Lower leg skin (tissue), 4 donors: ENCODE results near the gene FOXD4L6. TPM values are rescaled to one million over a fixed set of nuclear protein-coding genes. Genes with fewer than 3 reads are reported as not detected.
"Not testable (repeated sequence)": the region's sequence is repeated elsewhere in the genome, so short reads cannot be mapped to it uniquely, and the experiment has no call there.

Source experiments
- DNase-seq, 2 donors: peaks; one replicate each; pipeline ENCODE4 v3.0.0-alpha.2; 2019; ENCODE audit warnings: low spot score in 2 of 2
- H3K4me3 ChIP-seq: fragments of 200-600 bp; sonication (generic); 2 replicates; pipeline ENCODE4 v1.5.1; 2017; ENCODE audit warnings: mild to moderate bottlenecking, low read depth; ENCODE audit not compliant: poor library complexity, severe bottlenecking
- WGBS, 2 donors: methylation state at CpG; one replicate each; pipeline ENCODE4 v1.1.5; 2018; 5-methylcytosine and 5-hydroxymethylcytosine counted together
- intact Hi-C: fragments of 100-400 bp; cut with DNase I; formaldehyde crosslinking; loops from one replicate; pipeline ENCODE4 v1.15.0; 2023; ENCODE audit warnings: low total_unique reads
- total RNA-seq, 4 donors: library from RNA; depleted of rRNA; stranded (reverse); fragments of >200 nt; gene quantifications; one replicate each; pipeline ENCODE4 v1.1.0, GENCODE V29; 2016

The FOXD4L6 gene
- not detected for total RNA-seq

DNA sequence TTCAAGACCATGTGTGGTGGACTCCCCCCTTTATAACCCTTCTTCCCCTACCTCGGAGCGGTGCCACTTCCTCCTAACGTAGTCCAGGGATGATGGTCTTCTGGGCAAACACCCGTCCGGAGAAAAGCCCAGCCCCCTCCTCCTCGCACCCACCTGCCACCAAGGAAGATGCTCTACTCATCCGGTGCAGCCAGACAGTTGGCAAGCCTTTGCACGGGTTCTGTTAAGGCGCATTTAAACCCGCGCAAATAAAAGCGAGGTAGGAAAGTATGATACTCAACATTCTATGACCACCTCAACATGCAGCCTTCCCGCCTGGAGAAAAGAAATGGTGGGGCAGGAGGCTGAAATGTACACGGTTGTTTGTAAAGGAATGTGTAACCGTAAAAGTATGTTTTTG is at the start of gene FOXD4L6:
Gene FOXD4L6, minus strand, starts transcription at position 101 of the 400 bp plus-strand sequence. CDS start 298 bp downstream, outside the sequence.
- intact Hi-C loops, H3K4me3 ChIP-seq: not testable (repeated sequence)
- no CpG with 5 or more reads among the region's 15 CpGs for WGBS, 2 donors

GRCh38 chr9:41174994-41175393 is 46.5 kb upstream of the FOXD4L6 start:
- DNase-seq, intact Hi-C loops: not testable (repeated sequence)
- WGBS, 2 donors = 84 to 92% methylated on average over 2 to 3 of the region's 4 CpGs

More for the DNA sequence above, at the start of gene FOXD4L6:
- not testable (repeated sequence) for DNase-seq

GRCh38 chr9:41150116-41150515 is 21.6 kb upstream of the FOXD4L6 start:
- DNase-seq, intact Hi-C loops, H3K4me3 ChIP-seq: not testable (repeated sequence)
- WGBS, 2 donors = no CpG with 5 or more reads among the region's 18 CpGs

More at GRCh38 chr9:41174994-41175393, 46.5 kb upstream of the FOXD4L6 start:
- not testable (repeated sequence) for H3K4me3 ChIP-seq

DNA sequence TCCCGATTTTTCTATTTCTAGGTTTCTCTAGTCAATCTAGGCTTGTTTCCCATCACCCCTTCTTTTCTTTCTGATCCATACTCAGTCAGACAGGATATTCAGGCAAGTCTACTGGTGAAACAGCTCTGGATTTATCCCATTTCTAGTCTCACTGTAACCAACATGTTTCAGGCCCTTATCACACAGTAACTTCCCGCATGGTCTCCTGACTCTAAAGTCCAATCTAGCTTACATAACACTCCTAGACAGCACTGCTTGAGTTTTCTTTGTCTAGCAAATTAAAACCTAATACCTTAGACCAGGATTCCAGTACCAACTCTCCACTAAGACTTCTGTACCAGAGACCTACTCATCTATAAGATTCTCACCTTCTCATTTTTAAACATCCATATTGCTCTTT is 13.4 kb upstream of the FOXD4L6 start:
- intact Hi-C loops, DNase-seq, H3K4me3 ChIP-seq: not testable (repeated sequence)
- WGBS, 2 donors = 89 to 97% methylated on average over 2 of the region's 2 CpGs

DNA sequence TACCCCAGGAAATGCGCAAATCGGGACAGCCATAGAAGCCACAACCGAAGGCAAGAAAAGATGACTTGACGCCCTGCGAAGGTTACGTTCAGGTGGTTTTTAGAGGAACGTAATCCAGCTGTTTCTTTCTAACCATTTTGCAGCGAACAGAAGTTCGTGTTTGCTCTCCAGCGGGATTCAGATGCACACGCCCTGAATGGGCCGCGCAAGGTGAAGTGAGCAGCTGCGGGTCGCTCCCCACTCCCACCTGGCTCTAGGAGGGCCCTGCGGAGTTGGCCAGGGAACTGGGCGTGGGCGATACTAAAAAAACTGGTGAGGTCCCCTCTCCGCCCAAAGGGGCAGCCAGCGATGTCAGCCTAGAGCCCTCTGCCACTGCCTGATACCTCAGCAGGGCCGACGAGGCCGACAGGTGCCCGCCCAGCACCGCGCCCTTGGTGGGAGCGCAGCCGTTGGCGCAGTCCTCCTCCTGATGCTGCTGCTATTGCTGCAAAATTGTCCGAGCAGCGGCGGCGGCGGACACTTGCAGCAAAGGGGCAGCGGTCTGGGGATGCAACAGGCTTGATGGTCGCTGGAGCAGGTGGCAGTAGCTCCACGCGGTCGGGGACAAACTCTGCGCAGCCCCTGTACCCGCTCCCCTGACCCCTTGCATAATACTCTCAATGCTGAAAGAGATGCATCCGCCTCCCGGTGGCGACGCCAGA is 1.6 kb downstream of the FOXD4L6 start:
- intact Hi-C loops, H3K4me3 ChIP-seq, DNase-seq: not testable (repeated sequence)
- WGBS, 2 donors = 0% methylated on average over 1 of the region's 45 CpGs; no CpG with 5 or more reads in 1 of the 2 donors

DNA sequence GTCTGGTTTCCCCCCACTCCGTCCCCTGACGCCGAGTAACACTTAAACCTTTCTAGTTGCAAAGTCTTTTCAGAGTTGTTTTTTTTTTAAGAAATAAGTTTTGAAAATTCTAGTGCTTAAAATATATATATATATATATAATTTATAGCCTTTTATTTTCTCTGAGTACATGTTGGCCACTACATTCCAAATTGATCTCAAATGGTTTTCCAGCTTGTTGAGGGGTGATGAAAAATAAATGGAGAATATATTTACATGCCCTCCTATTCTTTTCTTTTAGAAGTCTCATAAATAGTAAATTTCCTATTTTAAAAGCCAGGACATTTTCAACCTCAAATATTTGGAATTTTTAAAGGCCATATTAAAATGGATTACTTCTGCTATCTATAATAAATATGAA is 2.5 kb downstream of the FOXD4L6 start:
- intact Hi-C loops = not testable (repeated sequence)

DNA sequence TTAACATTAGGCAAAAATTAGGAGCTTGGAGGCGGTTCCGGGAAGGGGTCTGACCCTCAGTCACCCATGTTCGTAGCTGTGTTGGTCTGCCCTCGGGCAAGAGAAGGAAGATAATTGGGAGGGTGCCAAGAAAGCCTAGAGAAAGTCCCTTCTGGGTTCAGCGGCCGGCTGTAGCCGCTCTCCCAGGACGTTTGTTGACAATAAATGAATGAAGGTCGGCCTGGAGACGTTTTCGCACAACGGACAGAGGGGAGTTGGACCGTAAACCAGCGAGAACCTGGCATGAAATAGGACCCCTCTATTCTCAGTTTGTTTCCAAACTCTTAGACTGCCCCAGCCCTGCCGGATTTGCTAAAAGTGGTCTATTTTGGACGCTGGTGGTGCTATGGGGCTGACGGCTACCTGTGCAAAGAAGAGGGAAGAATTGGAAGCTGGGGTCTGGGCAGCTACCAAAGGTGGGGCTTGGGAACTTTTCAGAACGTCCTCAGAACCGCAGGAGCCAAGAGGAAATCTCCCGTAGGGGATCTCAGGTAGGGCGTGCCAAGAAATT is 3.3 kb downstream of the FOXD4L6 start:
- DNase-seq, intact Hi-C loops: not testable (repeated sequence)
- WGBS, 2 donors = no CpG with 5 or more reads among the region's 21 CpGs

More for the DNA sequence above, 2.5 kb downstream of the FOXD4L6 start:
- 12 to 13% methylated on average over 3 of the region's 3 CpGs for WGBS, 2 donors
- H3K4me3 ChIP-seq, DNase-seq: not testable (repeated sequence)

DNA sequence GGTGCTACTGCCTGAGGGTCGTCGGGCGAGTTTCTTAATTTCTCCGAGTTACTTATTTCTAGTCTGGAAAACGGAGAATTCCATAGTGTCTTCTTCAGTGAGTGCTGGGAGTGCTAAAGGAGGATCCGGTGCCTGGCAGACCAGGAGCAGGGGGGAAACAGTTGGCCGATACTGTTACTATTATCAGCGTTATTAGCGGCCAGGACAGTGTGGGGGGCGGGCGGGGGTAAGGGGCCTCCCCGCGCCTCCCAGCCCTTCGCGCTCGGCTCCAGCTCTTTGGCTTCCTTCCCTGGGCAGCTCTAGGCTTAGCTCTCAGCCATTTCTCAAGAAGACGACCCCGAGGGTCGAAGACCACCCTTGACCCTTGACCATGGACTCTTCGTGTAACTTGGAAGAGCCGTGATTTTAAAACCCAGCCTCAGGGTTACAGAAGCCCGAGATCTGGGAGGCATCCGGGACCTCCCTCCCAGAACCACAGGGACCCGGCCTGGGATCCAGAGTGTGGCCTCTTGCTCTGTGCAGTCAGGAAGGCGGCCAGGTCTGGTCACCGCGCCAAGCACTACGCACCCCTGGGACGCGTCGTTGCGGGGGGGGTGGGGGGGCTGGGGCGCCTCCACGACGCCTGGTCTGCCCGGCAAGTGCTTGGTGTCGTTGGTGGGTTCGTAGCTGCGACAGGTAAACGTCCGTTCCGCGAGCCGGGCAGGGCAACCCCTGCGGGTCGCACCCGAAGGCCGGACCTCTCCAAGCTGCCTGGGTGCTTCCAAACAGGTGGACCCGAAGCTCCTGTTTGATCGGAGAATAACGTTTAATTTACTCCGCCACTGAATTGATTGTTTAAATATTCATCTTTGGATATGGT is 4.0 kb downstream of the FOXD4L6 start:
- intact Hi-C loops, H3K4me3 ChIP-seq: not testable (repeated sequence)
- 19 to 32% methylated on average over 10 to 23 of the region's 52 CpGs for WGBS, 2 donors
- peak in 1 of 2 donors; percentile 64 for DNase-seq

More for the DNA sequence above, 3.3 kb downstream of the FOXD4L6 start:
- H3K4me3 ChIP-seq = not testable (repeated sequence)

- 0% methylated on average over 6 of the region's 33 CpGs; no CpG with 5 or more reads in 1 of the 2 donors for WGBS, 2 donors
- intact Hi-C loops, DNase-seq, H3K4me3 ChIP-seq: not testable (repeated sequence)
Measured at GRCh38 chr9:41123812-41124211, 4.7 kb downstream of the FOXD4L6 start.

- H3K4me3 ChIP-seq, intact Hi-C loops, DNase-seq: not testable (repeated sequence)
- WGBS, 2 donors = 4% methylated on average over 9 of the region's 32 CpGs; no CpG with 5 or more reads in 1 of the 2 donors
Measured at GRCh38 chr9:41123396-41123795, 5.1 kb downstream of the FOXD4L6 start.

DNA sequence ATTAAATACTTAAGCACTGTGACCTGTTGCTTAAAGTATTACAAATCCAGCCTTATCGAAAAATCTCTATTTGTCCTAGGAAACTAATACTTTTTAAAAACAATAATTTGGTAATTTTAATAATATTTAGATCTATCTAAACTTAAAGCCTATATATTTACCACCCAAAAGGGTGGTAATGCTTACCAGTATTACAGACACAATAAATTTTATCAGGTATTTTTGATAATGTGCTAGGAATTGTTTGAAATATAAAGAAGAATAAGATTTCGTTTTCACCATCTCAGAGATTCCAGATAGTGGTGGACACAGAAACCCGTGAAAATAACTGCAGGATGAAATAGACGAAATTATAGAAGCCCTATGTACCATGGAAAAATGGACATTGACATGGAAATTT is 7.8 kb downstream of the FOXD4L6 start:
- WGBS, 2 donors = 34 to 49% methylated on average over 4 of the region's 4 CpGs
- DNase-seq, H3K4me3 ChIP-seq, intact Hi-C loops: not testable (repeated sequence)

- intact Hi-C loops, DNase-seq, H3K4me3 ChIP-seq: not testable (repeated sequence)
- no CpG with 5 or more reads among the region's 5 CpGs for WGBS, 2 donors
Measured at GRCh38 chr9:41119719-41120118, 8.8 kb downstream of the FOXD4L6 start.

DNA sequence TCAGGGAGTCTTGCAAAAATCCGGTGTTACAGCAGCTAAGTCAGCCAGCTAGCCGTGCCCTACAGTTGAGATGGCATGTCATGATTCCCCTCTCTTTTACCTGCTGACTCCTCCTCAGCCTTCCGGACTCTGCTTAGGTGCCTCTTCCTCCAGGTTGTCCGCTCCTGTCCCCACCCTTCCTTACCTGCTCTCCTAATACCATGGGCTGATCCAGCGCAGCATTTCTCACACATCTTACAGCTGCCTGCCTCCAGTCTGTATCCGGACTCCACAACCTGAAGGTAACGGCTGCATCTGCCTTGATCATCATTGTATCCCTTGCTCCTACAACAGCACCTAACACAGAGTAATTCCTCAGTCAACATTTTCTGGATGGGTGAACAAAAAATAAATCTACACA is 9.2 kb downstream of the FOXD4L6 start:
- intact Hi-C loops, H3K4me3 ChIP-seq: not testable (repeated sequence)
- WGBS, 2 donors = 30 to 38% methylated on average over 7 of the region's 7 CpGs
- DNase-seq = peak in 1 of 2 donors; percentile 78

DNA sequence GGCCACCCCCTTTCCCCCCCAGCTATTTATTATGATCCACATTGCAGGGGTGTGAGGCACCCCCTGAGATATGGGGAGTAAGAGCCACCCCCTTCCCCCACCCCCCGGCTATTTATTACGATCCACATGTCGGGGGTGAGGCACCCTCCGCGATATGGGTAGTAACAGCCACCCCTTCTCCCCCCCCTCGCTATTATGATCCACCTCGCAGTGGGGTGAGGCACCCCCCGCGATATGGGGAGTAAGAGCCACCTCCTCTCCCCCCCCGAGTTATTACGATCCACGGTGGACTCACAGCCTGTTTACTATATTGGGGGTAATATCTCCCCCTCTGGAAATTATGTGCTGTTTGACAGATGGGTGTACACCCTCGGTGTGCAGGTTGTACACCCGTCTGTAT is 15.1 kb downstream of the FOXD4L6 start:
- DNase-seq, intact Hi-C loops, H3K4me3 ChIP-seq: not testable (repeated sequence)
- WGBS, 2 donors = 33 to 45% methylated on average over 1 to 2 of the region's 14 CpGs

- H3K4me3 ChIP-seq, intact Hi-C loops, DNase-seq: not testable (repeated sequence)
- 76 to 79% methylated on average over 12 of the region's 12 CpGs for WGBS, 2 donors
Measured at GRCh38 chr9:41111414-41111813, 17.1 kb downstream of the FOXD4L6 start.
